Measurements from ENCODE around the gene ZNF320.
"Not testable (repeated sequence)": the region's sequence is repeated elsewhere in the genome, so short reads cannot be mapped to it uniquely, and the experiment has no call there.

DNA sequence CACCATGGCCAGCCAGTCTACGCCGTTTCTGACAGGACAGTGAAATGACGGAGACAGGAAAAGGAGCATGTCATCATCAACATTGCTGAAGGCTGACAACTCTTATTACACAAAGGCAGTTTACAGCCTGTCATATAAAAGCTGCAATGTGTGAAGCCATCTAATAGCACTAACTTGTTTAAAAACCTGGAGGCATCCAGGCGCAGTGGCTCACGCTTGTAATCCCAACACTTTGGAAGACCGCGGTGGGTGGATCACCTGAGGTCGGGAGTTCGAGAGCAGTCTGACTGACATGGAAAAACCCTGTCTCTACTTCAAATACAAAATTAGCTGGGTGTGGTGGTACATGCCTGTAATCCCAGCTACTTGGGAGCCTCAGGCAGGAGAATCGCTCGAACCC, 29.4 kb downstream of the ZNF320 start:
- TF ChIP-seq, protein P1, sequence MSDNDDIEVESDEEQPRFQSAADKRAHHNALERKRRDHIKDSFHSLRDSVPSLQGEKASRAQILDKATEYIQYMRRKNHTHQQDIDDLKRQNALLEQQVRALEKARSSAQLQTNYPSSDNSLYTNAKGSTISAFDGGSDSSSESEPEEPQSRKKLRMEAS (IDR thresholded peaks at IDR 0.05; ENCODE audit: low read depth), result not testable (repeated sequence)
- TF ChIP-seq, protein P2, sequence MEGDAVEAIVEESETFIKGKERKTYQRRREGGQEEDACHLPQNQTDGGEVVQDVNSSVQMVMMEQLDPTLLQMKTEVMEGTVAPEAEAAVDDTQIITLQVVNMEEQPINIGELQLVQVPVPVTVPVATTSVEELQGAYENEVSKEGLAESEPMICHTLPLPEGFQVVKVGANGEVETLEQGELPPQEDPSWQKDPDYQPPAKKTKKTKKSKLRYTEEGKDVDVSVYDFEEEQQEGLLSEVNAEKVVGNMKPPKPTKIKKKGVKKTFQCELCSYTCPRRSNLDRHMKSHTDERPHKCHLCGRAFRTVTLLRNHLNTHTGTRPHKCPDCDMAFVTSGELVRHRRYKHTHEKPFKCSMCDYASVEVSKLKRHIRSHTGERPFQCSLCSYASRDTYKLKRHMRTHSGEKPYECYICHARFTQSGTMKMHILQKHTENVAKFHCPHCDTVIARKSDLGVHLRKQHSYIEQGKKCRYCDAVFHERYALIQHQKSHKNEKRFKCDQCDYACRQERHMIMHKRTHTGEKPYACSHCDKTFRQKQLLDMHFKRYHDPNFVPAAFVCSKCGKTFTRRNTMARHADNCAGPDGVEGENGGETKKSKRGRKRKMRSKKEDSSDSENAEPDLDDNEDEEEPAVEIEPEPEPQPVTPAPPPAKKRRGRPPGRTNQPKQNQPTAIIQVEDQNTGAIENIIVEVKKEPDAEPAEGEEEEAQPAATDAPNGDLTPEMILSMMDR (IDR thresholded peaks at IDR 0.05), result not testable (repeated sequence)
- not testable (repeated sequence) for TF ChIP-seq GATA2 (CRISPR knock-in tag; IDR thresholded peaks at IDR 0.05)

Measured in SK-N-SH (cell line).